GM18508 (cell line): ENCODE measurements around the gene SPATA32.
"Not testable (repeated sequence)": the region's sequence is repeated elsewhere in the genome, so short reads cannot be mapped to it uniquely, and the experiment has no call there.

Experiments used
- ATAC-seq: cut with Tn5 transposase; IDR thresholded peaks from one replicate; pipeline ENCODE4 v1.9.1; 2021; ENCODE audit warnings: moderate number of reproducible peaks; ENCODE audit not compliant: insufficient read depth, unreplicated experiment

The SPATA32 gene, protein sequence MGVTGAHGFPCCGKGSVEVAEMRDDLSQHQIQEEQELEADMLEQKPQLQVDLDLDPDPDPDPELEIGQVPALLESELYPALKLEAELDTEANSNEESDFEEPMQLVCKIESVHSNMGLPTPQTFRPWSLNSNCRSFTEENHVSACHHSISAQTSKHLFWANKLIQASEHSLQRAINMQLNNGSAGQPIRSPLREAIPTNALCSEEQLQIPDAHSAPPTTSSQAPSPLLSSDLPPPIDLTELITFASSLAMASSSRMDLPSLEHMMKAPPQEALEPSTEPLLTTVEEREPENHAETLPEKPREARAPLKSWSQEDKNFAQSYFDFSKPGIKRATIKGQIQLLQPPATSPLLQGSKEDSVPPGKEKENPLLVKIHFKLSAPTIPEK

DNA sequence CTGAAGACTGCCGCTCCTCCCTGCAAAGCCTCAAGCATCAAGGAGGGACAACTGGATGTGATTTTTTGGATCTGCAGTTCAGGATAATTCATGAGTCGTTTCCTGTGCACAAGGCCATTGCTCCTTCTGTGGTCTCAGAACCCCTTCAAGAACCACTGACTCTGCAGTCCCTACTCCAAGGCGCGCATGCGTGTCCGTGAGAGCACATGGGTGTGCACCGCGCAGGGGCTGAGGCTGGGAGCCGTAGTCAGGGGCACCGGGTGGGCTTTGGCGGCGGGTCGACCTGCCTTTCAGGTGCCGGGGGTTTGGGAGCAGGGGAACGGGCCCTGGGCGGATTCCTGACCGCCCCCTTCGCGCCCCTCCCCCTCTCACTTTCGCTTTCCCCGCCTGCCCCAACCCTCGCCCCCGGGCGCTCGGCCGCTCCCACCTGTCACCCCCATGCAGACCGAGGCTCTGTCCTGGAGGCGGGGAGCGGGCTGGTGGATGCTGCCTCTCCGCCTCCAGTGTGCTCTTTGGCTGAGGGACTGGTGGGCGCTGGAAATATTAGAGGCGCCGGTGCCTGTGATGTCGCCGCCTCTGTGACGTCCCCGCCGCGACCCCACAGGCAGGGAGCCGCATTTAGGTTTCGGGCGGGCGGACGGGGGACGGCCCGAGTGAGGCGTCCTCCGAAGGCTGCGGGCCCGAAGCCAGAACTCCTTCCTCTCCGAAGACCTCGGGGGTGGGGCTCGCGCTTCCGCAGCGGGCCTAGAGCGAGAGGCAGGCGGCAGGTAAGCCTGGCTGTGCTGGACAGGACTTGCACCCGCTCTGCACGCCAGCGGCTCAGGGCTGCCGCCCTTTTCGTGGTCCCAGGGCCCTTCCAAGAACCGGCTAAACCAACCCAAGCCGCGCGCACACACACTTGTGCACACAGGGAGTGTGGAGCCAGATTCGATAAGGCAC lies at the start of gene SPATA32:
Gene SPATA32, minus strand, starts transcription at position 518 of the 939 bp plus-strand sequence. Its CDS starts 78 bp downstream, at position 440.
- no peak for ATAC-seq

DNA sequence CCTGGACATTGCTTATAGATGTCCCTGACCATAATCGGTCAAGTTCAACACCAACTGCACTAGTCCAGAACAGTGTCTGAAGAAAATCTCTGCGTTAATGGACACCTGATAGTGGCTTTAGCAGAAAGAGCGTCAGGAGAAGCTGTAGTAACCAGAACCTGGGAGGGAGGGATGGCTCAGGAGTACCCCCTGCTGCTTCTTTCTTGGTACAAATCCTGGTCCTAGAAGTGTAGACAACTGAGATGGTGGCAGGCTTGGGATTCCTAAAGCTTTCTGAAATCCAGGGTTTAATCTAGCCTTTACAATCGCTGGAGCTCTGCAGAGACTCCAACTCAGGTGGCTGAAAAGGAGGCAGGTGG lies 49.5 kb upstream of the SPATA32 start:
- ATAC-seq = no peak

DNA sequence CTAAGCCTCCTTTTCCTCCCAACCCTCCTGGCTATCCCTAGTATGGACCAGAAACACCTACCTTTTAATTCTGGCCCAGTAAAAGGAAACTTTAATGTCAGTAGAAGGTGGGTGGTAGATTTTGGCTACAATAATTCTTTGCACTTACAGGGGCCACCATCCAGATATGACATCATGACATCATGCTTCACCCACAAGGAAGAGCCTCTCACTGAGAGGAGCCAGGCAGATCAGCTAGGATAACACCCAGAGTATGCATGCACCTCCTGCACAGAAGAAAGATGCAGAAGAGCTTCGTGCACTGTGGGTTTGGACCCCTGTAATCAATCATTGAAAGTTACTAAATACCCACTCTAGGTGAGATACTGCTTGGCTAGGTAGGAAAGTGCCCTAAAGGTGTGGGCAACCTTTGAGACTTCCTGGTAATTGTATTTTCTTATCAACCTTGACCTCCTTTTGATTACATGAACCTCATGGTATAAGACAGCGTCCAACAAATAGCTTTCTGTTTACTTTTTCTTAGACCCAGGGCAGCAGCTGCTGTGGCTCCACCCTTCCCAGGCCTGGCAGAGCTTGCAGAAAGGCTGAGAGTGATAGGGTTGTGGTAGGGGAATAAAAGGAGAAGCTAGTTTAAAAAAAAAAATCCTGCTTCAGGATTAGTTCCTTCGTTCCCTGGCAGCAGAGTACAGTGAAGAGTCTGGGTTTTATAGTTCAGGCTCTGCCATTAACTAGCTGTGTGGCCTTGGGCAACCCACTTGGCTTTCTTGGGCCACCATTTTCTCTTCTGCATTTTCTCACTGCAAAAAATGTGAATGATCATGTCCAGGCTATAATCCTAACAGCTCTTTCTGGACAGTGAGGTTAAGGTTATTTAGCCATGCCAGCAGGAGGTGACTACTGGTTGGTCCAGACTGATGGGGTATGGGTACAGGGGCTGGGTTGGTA lies 48.8 kb upstream of the SPATA32 start:
- no peak for ATAC-seq

DNA sequence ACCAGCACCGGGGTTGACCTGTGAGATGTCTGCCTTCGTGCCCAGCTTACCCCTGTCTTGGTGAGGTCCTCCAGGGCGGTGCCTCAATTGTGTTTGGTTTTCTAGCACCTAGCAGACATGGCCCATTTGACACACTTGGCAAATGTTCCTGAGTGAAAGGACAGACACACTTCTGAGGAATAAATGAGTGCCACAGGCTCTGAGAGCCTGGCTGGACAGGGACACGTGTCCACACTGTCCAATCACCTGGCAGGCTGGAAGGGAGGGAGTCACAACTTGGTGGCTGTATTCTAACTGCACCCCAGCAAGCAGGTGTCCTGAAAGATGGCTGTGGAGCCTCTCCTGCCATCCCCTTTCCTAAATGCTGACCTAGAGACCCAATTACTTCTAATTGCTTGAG lies 47.5 kb upstream of the SPATA32 start:
- ATAC-seq = no peak

DNA sequence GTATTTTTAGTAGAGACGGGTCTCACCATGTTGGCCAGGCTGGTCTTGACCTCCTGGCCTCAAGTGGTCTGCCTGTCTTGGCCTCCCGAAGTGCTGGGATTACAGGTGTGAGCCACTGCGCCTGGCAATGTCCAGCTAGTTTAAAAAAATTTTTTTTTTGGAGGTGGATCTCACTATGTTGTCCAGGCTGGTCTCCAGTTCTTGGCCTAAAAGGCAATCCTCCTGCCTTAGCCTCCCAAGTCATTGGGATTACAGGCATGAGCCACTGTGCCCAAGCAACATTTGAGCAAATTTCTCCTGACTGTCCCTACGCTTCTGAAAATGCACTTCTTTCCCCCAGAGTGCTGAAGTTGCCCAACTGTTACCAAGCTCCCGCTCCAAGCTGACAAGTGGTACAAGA lies 46.9 kb upstream of the SPATA32 start:
- ATAC-seq = no peak

DNA sequence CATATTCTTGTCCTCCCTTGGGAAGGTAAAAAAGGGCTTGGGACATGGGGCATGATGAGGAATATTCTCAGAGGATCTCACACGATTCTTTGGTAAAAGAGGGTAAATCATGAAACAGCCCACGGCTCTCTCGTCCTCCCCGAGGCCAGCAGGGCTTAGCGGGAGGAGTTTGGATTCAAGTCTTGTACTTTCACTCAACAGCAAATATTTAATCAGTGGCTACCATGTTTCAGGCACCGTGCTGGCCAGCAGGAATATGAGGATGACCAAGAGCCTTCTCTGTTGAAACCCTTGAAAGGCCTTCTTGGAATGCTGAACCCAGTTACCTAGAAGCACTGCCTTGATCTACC lies 46.1 kb upstream of the SPATA32 start:
- no peak for ATAC-seq

DNA sequence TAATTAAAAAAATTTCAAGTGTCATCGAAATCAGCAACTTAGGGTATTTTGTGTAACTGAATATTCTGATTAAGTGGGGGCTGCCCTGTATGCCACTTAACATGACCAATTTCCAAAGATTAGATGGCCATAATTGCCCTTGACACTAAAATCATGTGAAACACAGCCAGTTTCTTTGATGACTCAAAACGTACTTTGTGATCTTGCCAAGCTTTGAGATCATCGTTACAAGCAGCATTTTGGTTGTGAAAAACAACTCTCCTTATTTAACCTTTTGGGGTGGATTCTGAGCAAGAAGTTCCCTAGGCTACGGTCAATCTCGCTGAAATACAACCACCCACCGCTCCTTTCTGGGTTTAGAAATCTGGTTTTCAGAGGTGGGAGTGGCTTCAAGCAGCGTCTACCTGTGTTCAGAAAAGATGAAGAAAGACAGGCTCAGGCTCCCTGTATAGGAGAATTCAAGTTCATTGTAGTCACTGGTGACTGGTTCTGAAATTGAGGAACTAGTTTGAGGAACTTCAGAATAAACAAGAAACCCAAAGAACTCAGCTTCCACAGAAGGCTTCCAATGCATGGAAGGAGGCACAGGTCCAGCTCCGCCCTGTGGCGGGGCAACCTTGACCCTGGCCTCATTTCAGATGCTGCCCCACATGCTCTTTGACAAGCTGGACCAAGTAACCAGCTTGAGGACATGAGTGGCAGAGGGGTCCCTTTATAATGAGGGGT lies 45.6 kb upstream of the SPATA32 start:
- ATAC-seq = no peak

DNA sequence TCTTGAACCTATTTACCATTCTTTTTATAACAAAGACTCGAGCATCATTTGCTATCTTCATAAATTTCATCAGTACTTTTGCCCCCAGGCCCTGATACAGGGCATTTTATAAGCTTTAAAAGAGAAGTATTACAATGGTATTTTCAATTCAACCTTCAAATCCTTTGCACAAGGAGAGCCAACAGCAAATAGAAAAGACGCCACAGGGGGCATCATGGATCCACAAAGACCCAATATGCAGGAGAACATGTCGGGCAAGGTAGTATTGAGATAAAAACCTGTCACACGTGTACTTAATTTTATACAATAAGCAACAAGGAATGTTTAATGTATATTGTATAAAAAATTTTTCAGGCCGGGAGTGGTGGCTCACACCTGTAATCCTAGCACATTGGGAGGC lies 44.7 kb upstream of the SPATA32 start:
- ATAC-seq = no peak

DNA sequence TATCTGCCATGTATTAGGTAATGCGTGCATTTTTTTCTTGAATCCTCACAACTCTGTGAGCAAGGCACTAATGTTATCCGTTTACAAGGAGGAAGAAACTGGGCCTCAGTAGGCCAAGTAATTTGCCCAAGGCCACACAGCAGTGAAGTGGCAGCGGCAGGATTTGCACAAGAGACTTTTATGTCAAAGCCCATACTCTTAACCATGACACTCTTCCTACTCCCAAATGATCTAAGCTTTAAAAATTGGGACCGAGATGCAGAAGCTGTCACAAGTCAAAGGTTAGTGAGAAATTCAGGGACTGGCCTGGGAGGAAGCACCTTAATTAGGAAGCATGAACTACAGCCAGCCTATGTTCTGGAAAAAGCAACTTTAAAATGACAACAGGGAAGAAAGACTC lies 44.2 kb upstream of the SPATA32 start:
- no peak for ATAC-seq

DNA sequence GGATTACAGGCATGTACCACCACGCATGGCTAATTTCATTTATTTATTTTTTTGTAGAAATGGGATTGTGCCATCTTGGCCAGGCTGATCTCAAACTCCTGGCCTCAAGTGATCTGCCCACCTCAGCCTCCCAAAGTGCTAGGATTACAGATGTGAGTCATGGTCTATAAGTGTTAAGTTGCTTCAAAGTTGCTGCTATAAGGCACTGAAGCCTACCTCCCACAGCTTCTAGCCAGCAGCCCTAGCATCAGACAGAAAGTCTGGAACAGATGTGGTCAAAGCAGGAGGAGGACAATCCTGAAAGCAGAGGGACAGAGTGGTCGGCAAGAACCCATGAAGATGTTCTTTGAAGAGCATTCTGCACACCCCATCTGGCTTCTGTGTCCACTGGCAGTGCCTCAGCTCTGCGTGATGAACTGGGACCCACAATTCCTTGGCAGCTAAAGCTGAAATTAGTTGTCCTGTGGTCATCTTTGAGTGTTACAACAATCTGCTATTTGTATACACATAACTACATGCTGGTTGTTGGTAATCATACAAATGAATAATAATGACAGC lies 43.7 kb upstream of the SPATA32 start:
- ATAC-seq = no peak

DNA sequence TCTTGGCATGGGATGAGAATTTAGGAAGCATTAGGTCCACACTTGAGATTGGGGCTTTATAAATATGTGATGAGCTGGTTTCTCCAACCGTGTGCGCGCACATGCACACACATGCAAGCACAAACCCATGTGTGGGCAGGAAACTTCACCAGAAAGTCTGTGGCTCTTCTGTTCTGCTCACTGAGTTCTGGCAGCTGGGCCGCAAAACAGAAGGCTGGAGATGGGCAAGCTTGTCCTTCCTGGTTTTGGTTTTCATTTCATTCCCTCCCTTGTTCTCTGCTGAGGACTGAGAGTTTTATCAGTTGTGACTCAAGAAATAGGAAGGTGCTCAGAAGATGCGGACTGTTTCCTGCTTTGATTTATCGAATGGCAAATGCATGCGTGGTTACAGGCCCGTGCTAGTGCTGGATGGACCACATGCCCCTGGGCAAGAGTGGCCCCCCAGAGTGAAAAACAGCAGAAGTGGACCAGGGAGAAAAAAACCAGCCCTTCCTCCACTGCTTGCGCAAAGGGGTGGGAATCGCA lies 40.8 kb upstream of the SPATA32 start:
- ATAC-seq = no peak

DNA sequence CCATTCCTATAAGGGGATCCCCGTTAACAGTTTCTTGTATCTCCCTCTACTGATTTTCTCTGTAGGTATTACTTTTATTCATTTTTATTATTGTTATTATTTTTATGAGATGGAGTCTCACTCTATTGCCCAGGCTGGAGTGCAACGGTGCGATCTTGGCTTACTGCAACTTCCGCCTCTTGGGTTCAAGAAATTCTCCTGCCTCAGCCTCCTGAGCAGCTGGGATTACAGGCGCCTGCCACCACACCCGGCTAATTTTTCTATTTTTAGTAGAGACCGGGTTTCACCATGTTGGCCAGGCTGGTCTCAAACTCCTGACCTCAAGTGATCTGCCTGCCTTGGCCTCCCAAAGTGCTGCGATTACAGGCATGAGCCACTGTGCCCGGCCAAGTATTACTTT lies 40.3 kb upstream of the SPATA32 start:
- ATAC-seq = not testable (repeated sequence)

DNA sequence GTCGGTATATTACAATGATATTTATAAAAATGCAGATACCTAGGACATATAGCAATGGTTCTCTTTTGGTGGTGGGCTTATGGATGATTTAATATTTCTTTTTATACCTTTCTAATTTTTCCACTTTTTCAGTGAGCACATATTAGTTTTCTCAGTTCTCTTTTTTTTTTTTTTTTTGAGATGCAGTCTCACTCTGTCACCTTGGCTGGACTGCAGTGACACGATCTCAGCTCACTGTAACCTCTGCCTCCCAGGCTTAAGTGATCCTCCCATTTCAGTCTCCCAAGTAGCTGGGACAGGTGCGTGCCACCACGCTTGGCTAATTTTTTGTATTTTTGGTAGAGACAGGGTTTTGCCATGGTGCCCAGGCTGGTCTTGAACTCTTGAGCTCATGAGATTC lies 39.8 kb upstream of the SPATA32 start:
- no peak for ATAC-seq

DNA sequence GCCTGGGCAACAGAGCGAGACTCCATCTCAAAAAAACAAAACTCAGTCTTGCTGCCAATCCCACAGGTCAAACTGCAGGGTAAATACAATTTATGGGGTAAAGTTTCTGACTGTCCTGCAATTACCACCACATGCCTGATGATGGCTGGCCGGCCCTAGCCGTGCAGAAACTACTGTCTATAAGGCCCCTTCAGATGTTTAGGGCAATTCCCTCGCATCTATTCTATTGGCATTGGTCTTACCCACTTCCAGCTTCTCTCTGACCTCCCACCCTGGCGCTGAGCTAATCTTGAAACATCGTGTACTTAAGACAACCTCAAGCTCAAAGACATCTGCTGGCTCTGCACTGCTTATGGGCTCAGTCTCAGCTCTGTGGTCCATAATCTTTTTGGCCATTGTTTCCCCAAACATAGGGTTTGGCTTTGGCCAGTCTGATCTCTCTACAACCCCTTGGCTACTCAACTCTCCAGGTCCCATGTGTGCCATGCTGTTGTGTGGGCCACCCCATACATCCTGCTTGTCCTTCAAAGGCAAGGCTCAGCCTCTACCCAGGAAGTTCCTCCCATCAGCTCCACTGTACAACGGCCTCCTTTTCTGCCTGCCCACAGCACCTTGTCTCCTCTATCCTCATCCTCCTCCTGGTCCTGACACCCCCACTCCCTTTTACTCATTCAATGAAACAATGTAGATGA lies 38.3 kb upstream of the SPATA32 start:
- ATAC-seq = no peak

DNA sequence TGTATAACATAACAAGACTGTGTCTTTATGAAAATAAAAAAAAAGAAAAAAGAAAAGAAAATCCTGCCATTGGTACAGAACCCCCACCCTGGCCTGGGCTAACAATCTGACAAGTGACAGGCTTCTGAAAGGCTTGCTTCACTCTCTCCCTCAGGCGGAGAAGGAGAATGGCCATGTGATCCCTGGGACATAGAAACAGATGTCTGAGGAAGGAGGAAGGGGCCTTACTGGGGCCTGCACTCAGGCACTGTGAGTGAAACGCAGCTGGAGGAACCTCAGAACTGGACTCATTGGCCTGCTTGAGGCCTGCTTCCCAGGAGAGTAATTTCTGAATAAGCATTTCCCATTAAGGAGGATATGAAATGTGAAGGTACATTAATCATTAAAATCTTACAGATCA lies 37.5 kb upstream of the SPATA32 start:
- ATAC-seq = no peak

DNA sequence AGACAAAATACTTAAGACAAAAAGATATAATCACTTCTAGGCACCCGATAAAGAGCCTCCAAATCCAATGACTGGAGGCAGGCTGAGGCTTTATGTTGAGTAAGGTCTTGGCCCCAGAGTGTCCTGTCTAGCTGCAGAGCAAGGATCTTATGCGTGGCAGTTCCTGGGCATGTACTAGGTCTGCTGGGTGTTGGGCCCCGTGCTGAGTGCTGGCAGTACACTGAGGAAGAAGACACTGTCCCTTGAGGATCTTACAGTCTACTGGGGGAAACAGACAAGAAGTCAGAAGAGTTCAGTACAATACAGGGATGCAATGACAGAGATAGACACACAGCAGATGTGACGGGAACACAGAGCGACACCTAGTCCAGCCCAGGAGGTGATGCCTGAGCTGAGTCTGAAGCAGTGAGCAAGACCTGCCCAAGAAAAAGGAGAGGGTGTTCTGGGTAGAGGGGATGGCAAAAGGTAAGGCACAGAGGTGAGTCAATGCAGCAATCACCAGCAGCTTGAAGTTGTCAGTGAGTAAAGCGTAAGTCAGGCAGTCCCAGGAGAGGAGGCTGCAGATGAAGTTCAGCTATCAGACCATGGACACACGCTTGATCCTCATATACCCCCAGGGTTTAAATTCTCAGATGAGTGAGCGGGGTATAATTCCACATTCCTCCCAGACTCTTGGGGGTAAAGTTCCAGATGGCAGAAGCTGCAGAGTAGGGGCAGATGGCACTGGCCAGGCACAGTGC lies 36.8 kb upstream of the SPATA32 start:
- no peak for ATAC-seq

DNA sequence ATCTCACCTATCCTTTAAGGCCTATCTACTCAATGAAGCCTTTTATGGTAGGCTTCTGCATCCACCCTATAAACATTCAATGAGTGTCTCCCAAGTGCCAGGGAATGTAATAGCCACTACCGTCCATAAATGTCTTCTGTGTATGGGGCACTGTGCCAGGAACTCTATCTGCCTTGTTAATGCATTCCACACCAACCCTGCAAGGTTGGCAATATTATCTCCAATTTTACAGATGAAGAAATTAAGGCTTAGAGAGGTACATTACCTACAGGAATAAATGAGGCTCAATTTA lies 34.9 kb upstream of the SPATA32 start:
- no peak for ATAC-seq
